C4-2B (cell line): ENCODE data around the gene TCHHL1.

Experiments
- H3K27ac ChIP-seq: fragments of 450-650 bp; 2 replicates; pipeline ENCODE4 v1.5.1; 2017
- ZFX ChIP-seq: fragments of 450-650 bp; IDR thresholded peaks from 2 replicates; pipeline ENCODE4 v1.6.1; 2017
- TF ChIP-seq, protein P1 (sequence below): fragments of 450-650 bp; conservative IDR thresholded peaks from 2 replicates; pipeline ENCODE4 v1.5.1; 2017; ENCODE audit warnings: mild to moderate bottlenecking

The TCHHL1 gene

DNA sequence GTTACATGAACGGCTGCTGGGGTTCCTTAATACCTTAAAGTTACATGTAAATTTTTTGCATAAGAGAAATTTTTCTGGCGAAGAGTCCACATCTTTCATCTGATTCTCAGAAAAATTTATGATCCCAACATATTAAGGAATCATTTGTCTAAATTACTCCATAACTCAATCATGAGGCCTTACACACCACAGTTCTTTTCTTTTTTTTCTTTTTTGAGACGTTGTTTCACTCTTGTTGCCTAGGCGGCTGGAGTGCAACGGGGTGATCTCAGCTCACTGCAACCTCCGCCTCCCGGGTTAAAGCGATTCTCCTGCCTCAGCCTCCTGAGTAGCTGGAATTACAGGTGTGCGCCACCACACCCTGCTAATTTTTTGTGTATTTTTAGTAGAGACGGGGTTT, 50.0 kb downstream of the TCHHL1 start:
- TF ChIP-seq, protein P1, sequence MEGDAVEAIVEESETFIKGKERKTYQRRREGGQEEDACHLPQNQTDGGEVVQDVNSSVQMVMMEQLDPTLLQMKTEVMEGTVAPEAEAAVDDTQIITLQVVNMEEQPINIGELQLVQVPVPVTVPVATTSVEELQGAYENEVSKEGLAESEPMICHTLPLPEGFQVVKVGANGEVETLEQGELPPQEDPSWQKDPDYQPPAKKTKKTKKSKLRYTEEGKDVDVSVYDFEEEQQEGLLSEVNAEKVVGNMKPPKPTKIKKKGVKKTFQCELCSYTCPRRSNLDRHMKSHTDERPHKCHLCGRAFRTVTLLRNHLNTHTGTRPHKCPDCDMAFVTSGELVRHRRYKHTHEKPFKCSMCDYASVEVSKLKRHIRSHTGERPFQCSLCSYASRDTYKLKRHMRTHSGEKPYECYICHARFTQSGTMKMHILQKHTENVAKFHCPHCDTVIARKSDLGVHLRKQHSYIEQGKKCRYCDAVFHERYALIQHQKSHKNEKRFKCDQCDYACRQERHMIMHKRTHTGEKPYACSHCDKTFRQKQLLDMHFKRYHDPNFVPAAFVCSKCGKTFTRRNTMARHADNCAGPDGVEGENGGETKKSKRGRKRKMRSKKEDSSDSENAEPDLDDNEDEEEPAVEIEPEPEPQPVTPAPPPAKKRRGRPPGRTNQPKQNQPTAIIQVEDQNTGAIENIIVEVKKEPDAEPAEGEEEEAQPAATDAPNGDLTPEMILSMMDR = no peak
- no peak for TF ChIP-seq ZFX
- H3K27ac ChIP-seq = no peak overlapping the region

DNA sequence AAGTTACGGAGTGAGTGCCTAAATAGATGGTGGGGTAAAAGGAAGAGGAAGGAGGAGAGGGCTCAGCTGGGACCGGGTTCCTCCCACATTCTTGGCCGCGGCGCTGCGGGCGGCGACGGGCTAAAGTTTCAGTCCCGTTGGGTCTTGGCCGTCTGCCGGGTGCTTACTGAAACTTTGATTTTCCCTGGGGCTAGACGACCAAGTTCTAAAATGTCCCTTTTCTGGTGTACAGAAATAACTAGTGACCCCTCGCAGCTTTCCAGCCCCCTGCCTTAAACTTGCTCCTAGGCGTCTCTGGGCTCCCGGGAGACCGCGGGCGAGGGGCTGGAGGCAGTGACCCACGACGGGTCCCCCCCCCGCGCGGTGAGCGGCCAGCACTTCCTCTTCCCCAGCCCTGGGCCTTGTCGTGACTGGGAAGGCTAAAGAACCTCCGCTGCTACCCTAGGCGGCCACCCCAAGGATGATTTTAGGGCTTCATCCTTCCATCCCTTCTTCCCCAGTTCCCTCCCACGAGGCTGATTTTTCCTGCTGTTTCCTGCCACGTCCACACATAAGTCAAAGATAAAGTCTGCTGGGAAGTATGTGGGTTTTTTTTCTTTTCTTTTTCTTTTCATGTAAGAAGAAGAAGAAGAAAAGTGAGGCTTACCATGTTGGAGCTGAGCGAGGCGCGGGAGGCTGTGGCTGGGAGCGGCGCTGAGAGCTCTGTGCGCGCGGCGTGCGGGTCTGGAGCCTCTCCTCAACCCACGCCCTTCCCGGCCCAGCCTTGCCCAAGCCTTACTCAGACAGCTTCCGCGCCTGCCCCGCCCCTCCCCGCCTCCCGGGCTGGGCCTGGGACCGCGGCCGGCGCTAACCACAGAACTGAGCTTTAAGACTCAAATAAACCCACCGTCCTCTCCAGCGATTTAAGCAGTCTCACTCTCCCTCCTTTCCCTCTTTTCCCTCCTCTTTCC, 52.3 kb downstream of the TCHHL1 start, which contains the start of gene S100A11:
Gene S100A11, minus strand, starts transcription at position 738 of the 950 bp plus-strand sequence. Its CDS starts 89 bp downstream, at position 649.
- TF ChIP-seq ZFX = peak; percentile 44; the same call in 1 of the 2 replicates
- TF ChIP-seq, protein P1 = no peak
- H3K27ac ChIP-seq = peak within 1 kb of the TSS; percentile 89

GRCh38 chr1:152035539-152036266, 53.2 kb downstream of the TCHHL1 start:
- peak overlapping the region; percentile 89 for H3K27ac ChIP-seq
- TF ChIP-seq, protein P1 = no peak
- no peak for TF ChIP-seq ZFX

GRCh38 chr1:152034654-152035538, 54.0 kb downstream of the TCHHL1 start:
- TF ChIP-seq ZFX = no peak
- TF ChIP-seq, protein P1 = peak; percentile 85
- peak overlapping the region; percentile 89 for H3K27ac ChIP-seq

GRCh38 chr1:152034324-152034653, 54.6 kb downstream of the TCHHL1 start:
- TF ChIP-seq, protein P1 = no peak
- no peak for TF ChIP-seq ZFX
- H3K27ac ChIP-seq = peak overlapping the region; percentile 89
